Suppressor macrophage (primary cell): ENCODE measurements around the gene CACNG8.
"Not testable (repeated sequence)": the region's sequence is repeated elsewhere in the genome, so short reads cannot be mapped to it uniquely, and the experiment has no call there.

ENCODE experiments used
- DNase-seq, 4 experiments: peaks; one replicate each; pipeline ENCODE4 v3.0.0-alpha.2; 2020 to 2022

Gene CACNG8

DNA sequence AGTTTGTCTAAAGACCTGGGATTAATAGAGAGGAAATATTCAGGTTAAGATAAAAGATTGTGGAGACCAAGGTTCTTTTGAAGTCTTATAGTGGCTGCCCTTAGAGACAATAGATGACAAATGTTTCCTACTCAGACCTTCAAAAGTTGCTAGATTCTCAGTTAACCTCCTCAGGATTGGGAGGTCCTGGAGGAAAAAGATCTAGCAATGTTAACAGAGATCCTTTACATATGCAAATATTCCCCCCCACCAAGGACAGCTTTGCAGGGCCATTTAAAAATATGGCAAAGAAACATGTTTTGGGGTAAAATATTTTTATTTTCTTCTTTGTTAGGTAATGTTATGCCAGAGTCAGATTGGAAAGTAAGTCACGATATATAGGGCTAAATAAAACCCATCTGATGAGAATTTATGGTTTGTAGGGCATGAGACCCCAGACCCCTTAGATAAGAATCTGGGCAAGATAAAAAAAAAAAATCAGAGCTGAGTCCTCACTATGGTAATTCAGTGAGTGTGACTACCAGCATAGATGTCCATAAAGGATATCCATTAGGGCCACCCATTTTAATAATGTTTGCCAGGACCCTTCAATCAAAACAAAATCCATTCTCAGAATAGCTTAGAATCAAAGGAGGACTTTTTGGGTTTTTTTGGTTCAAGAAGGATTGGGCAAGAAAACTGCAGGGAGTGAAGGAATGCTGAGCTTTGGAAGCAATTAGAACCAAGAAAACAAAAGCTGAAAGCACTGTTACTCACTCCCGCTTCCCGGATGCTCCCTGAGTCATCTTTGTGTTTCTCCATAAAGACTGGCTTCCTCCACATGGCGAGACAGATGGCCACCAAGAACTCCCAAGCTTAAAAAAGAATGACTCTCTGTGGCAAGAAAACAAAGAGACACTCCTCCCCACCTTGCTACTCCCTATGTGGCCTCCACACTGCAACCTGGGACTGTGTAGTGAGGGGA is 72.8 kb downstream of the CACNG8 start:
- DNase-seq = peak in 3 of 4 experiments; percentile 18 to 59 (median 48)

DNA sequence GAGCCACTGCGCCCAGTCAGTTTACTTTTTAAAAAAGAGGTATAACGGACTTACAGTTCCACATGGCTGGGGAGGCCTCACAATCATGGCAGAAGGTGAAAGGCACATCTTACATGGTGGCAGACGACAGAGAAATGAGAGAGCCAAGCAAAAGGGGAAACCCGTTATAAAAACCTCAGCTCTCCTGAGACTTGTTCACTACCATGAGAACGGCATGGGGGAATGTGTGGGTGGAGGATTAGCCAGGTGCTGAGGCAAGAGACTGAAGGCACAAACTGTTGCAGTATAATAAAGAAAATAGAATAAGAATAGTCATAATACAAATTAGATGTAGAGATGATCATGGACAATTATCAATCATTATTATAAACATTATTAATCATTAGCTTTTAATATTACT is 73.8 kb downstream of the CACNG8 start:
- DNase-seq = not testable (repeated sequence)
